SK-N-SH (cell line): ENCODE measurements around the gene IFNGR1. TPM values are rescaled to one million over a fixed set of nuclear protein-coding genes. Genes with fewer than 3 reads are reported as not detected.

ENCODE experiments used
- CTCF ChIA-PET: fragments of 300-600, 350-600 bp; formaldehyde crosslinking; extraction: SDS; loops from one replicate; lab custom pipeline; 2021; lab: Yijun Ruan, JAX
- POLR2A ChIA-PET: fragments of 350-600 bp; sonication (Branson Sonifier 250); formaldehyde crosslinking; extraction: SDS; loops from one replicate; lab custom pipeline; 2020; ENCODE audit warnings: antibody characterized with exemption, inconsistent platforms; lab: Yijun Ruan, JAX
- DNase-seq: peaks from one replicate; pipeline ENCODE4 v3.0.0; 2012
- H2AFZ ChIP-seq: fragments of 200-600 bp; sonication (generic); 2 replicates; pipeline ENCODE4 v1.8.1; 2016; ENCODE audit warnings: antibody characterized with exemption, mild to moderate bottlenecking, low read depth
- H3F3A ChIP-seq: fragments of 200-600 bp; sonication (generic); replicated peaks from 2 replicates; pipeline ENCODE3; 2016; ENCODE audit warnings: antibody characterized with exemption, mild to moderate bottlenecking; ENCODE audit not compliant: insufficient read depth
- H3K27ac ChIP-seq, 2 experiments: fragments of 200-500 bp in 1 of 2; fragments of 200-600 bp in 1 of 2; sonication (Bioruptor generic) in 1 of 2; sonication (generic), shearing (Covaris generic) in 1 of 2; 2 replicates each; pipeline versions ENCODE4 v1.5.1 to v1.6.1; 2014 to 2016; ENCODE audit warnings: low read depth in 2 of 2, inconsistent platforms in 1 of 2, low read length in 1 of 2, mild to moderate bottlenecking in 1 of 2, mixed read lengths in 1 of 2
- H3K27me3 ChIP-seq: fragments of 200-600 bp; sonication (generic), shearing (Covaris generic); 2 replicates; pipeline ENCODE4 v1.6.1; 2016; ENCODE audit warnings: mixed run types; ENCODE audit not compliant: insufficient read depth
- H3K36me3 ChIP-seq, 2 experiments: fragments of 200-500 bp in 1 of 2; fragments of 200-600 bp in 1 of 2; sonication (Bioruptor generic) in 1 of 2; sonication (generic) in 1 of 2; replicated peaks in 1 of 2; 2 replicates each; pipeline versions ENCODE3 to v1.5.1; 2014 to 2016; ENCODE audit warnings: low read length in 1 of 2, mild to moderate bottlenecking in 1 of 2; ENCODE audit not compliant: insufficient read depth in 2 of 2, control insufficient read depth in 1 of 2
- H3K4me1 ChIP-seq, 2 experiments: fragments of 200-500 bp in 1 of 2; fragments of 200-600 bp in 1 of 2; sonication (Bioruptor generic) in 1 of 2; sonication (generic), shearing (Covaris generic) in 1 of 2; 2 replicates each; pipeline versions ENCODE4 v1.5.1 to v1.6.1; 2014 to 2016; ENCODE audit warnings: low read depth in 1 of 2, low read length in 1 of 2, mixed run types in 1 of 2; ENCODE audit not compliant: insufficient read depth in 2 of 2, control insufficient read depth in 1 of 2
- H3K4me2 ChIP-seq: fragments of 200-600 bp; sonication (generic), shearing (Covaris generic); 2 replicates; pipeline ENCODE4 v1.6.1; 2017; ENCODE audit warnings: mixed run types
- H3K4me3 ChIP-seq, 2 experiments: fragments of 200-500 bp in 1 of 2; fragments of 200-600 bp in 1 of 2; sonication (Bioruptor generic) in 1 of 2; sonication (generic), shearing (Covaris generic) in 1 of 2; 2 replicates each; pipeline versions ENCODE4 v1.5.1 to v1.8.1; 2014 to 2016; ENCODE audit warnings: low read depth in 2 of 2, inconsistent platforms in 1 of 2, low read length in 1 of 2, mild to moderate bottlenecking in 1 of 2, mixed read lengths in 1 of 2, moderate library complexity in 1 of 2
- H3K79me2 ChIP-seq: fragments of 200-600 bp; sonication (generic); 2 replicates; pipeline ENCODE4 v1.8.1; 2017; ENCODE audit warnings: mild to moderate bottlenecking; ENCODE audit not compliant: insufficient read depth
- H3K9ac ChIP-seq: fragments of 200-600 bp; sonication (generic); 2 replicates; pipeline ENCODE4 v1.6.1; 2017; ENCODE audit warnings: mixed run types
- H3K9me2 ChIP-seq: fragments of 200-600 bp; sonication (generic); 2 replicates; pipeline ENCODE4 v1.6.1; 2017; ENCODE audit warnings: mixed run types
- H3K9me3 ChIP-seq: fragments of 200-600 bp; sonication (generic); 2 replicates; pipeline ENCODE4 v1.6.1; 2017; ENCODE audit warnings: mixed run types, mild to moderate bottlenecking, moderate library complexity
- H4K20me1 ChIP-seq: fragments of 200-600 bp; sonication (generic); 2 replicates; pipeline ENCODE4 v1.6.1; 2017; ENCODE audit warnings: mild to moderate bottlenecking, mixed run types; ENCODE audit not compliant: insufficient read depth
- ELF1 ChIP-seq: IDR thresholded peaks from 2 replicates; pipeline ENCODE4 v1.4.0; 2012
- FOSL2 ChIP-seq: IDR thresholded peaks from 2 replicates; pipeline ENCODE4 v1.4.0; 2012; ENCODE audit warnings: low read depth, mild to moderate bottlenecking, moderate library complexity, borderline replicate concordance
- FOXM1 ChIP-seq: IDR thresholded peaks from 2 replicates; pipeline ENCODE4 v1.4.0; 2012; ENCODE audit warnings: low read depth, mild to moderate bottlenecking
- GATA2 ChIP-seq: sonication (generic); formaldehyde crosslinking; IDR thresholded peaks from 2 replicates; pipeline ENCODE4 v1.5.0; 2020; ENCODE audit warnings: mild to moderate bottlenecking, missing genetic modification reagents
- MAX ChIP-seq: IDR thresholded peaks from 2 replicates; pipeline ENCODE4 v1.4.0; 2012; ENCODE audit warnings: low read depth
- MEF2A ChIP-seq: IDR thresholded peaks from 2 replicates; pipeline ENCODE4 v1.4.0; 2012; ENCODE audit warnings: low read depth, borderline replicate concordance
- MXI1 ChIP-seq: IDR thresholded peaks from 2 replicates; pipeline ENCODE4 v1.6.1; 2012; ENCODE audit warnings: mild to moderate bottlenecking, low read depth, low read length, improper control_type of control experiment
- NFIC ChIP-seq: IDR thresholded peaks from 2 replicates; pipeline ENCODE4 v1.4.0; 2012; ENCODE audit warnings: borderline replicate concordance
- NRF1 ChIP-seq: IDR thresholded peaks from 2 replicates; pipeline ENCODE4 v1.6.1; 2012; ENCODE audit warnings: low read depth, mild to moderate bottlenecking, low read length
- POLR2AphosphoS5 ChIP-seq: IDR thresholded peaks from 2 replicates; pipeline ENCODE4 v1.6.1; 2012; ENCODE audit warnings: low read depth, low read length
- RFX5 ChIP-seq: IDR thresholded peaks from 2 replicates; pipeline ENCODE4 v1.6.1; 2012; ENCODE audit warnings: mild to moderate bottlenecking, improper control_type of control experiment, low read length
- SMC3 ChIP-seq: IDR thresholded peaks from 2 replicates; pipeline ENCODE4 v1.6.1; 2012; ENCODE audit warnings: low read depth, low read length, improper control_type of control experiment
- TCF12 ChIP-seq: IDR thresholded peaks from 2 replicates; pipeline ENCODE4 v1.4.0; 2012
- TEAD4 ChIP-seq: IDR thresholded peaks from 2 replicates; pipeline ENCODE4 v1.4.0; 2012; ENCODE audit warnings: mild to moderate bottlenecking, borderline replicate concordance; ENCODE audit not compliant: insufficient read depth
- YY1 ChIP-seq: IDR thresholded peaks from 2 replicates; pipeline ENCODE4 v1.4.0; 2012; ENCODE audit warnings: low read depth, mild to moderate bottlenecking
- WGBS: methylation state at CpG from one replicate; pipeline ENCODE4 v1.1.6; 2017; ENCODE audit warnings: low lambda C conversion rate; 5-methylcytosine and 5-hydroxymethylcytosine counted together
- polyA plus RNA-seq, 3 experiments: library from polyadenylated mRNA; depleted of rRNA; stranded (reverse); fragments of >200 nt; gene quantifications; 2 replicates each; pipeline ENCODE4 v1.2.3, GENCODE V29; 2012
- TF ChIP-seq, protein P1 (sequence below): fragments of 200-600 bp; sonication (generic); IDR thresholded peaks from 2 replicates; pipeline ENCODE4 v1.6.1; 2017; ENCODE audit warnings: antibody characterized with exemption, mild to moderate bottlenecking, moderate library complexity
- TF ChIP-seq, protein P2 (sequence below): fragments of 150-350 bp; IDR thresholded peaks from 2 replicates; pipeline ENCODE4 v1.6.1; 2017; ENCODE audit warnings: antibody characterized with exemption, low read length, low read depth, borderline replicate concordance
- TF ChIP-seq, protein P3 (sequence below): IDR thresholded peaks from 2 replicates; pipeline ENCODE4 v1.6.1; 2012; ENCODE audit warnings: mild to moderate bottlenecking, low read depth, low read length, moderate library complexity

The IFNGR1 gene
- polyA plus RNA-seq, 1 of the 3 experiments (the other 2 are of a cell fraction) = 11.5 TPM

DNA sequence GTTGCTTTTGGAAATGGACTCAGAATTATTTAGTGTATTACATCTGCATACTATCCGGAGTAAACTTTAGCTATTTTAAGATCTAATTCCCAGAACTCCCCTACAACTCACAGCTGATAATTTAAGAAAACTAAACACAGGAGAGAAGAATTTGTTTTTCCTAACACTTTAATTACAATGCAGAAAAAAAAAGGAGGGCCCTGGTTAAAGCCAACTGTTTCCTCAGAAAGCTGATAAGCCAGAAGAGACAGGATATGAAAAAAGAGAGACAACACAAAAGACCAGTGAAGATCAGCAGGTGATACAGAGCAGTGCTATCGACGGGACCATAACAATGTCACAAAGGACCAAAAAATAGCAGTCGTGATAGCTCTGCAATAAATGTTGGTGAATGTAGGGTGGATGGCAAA, 5.8 kb downstream of the IFNGR1 start (continued):
- TF ChIP-seq GATA2 (CRISPR knock-in tag) (no peak), ELF1 (no peak)
- TF ChIP-seq, protein P1, sequence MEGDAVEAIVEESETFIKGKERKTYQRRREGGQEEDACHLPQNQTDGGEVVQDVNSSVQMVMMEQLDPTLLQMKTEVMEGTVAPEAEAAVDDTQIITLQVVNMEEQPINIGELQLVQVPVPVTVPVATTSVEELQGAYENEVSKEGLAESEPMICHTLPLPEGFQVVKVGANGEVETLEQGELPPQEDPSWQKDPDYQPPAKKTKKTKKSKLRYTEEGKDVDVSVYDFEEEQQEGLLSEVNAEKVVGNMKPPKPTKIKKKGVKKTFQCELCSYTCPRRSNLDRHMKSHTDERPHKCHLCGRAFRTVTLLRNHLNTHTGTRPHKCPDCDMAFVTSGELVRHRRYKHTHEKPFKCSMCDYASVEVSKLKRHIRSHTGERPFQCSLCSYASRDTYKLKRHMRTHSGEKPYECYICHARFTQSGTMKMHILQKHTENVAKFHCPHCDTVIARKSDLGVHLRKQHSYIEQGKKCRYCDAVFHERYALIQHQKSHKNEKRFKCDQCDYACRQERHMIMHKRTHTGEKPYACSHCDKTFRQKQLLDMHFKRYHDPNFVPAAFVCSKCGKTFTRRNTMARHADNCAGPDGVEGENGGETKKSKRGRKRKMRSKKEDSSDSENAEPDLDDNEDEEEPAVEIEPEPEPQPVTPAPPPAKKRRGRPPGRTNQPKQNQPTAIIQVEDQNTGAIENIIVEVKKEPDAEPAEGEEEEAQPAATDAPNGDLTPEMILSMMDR = no peak

DNA sequence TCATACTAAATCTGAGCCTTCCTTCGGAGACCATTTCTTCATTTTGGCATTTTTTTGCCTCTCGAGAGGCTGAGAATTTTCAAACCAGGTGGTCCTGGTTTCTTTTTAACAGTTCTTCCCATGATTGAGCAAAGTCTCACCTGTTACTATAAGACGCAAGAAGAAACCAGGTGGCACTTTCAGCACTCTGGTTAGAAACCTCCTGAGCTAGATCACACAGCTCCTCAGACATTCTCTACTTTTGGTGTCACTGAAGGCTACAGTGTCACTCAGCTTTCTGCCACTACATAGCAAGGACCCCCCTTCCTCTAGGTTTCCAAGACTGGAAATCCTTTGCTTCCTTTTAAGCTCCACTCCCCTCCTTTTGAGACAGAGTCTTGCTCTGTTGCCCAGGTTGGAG, 7.3 kb downstream of the IFNGR1 start:
- Histone ChIP-seq H4K20me1 (peaks cover 13% of the 10 kb centered on the region), H3K4me1 (peaks cover 0 to 7% of the 10 kb centered on the region in 2 experiments; a peak in 2 of 4 replicates), H2AFZ (no peak overlapping the region), H3K27me3 (no peaks in the 10 kb centered on the region), H3F3A (no peaks in the 10 kb centered on the region), H3K79me2 (peaks cover 75% of the 10 kb centered on the region), H3K9ac (no peak overlapping the region), H3K4me3 (no peak overlapping the region), H3K36me3 (peaks cover 0 to 3% of the 10 kb centered on the region in 2 experiments), H3K9me2 (no peaks in the 10 kb centered on the region), H3K9me3 (no peaks in the 10 kb centered on the region), H3K27ac (no peak overlapping the region), H3K4me2 (no peak overlapping the region)
- POLR2A ChIA-PET = no interaction called here
- TF ChIP-seq GATA2 (CRISPR knock-in tag) (no peak), NRF1 (no peak), MEF2A (no peak), YY1 (no peak), POLR2AphosphoS5 (no peak), TCF12 (no peak), ELF1 (no peak), FOXM1 (no peak), SMC3 (no peak), TEAD4 (no peak)
- TF ChIP-seq, protein P2, sequence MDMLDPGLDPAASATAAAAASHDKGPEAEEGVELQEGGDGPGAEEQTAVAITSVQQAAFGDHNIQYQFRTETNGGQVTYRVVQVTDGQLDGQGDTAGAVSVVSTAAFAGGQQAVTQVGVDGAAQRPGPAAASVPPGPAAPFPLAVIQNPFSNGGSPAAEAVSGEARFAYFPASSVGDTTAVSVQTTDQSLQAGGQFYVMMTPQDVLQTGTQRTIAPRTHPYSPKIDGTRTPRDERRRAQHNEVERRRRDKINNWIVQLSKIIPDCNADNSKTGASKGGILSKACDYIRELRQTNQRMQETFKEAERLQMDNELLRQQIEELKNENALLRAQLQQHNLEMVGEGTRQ = no peak
- CTCF ChIA-PET = no interaction called here
- 98% methylated on average over 3 of the region's 3 CpGs for WGBS
- no peak for DNase-seq

DNA sequence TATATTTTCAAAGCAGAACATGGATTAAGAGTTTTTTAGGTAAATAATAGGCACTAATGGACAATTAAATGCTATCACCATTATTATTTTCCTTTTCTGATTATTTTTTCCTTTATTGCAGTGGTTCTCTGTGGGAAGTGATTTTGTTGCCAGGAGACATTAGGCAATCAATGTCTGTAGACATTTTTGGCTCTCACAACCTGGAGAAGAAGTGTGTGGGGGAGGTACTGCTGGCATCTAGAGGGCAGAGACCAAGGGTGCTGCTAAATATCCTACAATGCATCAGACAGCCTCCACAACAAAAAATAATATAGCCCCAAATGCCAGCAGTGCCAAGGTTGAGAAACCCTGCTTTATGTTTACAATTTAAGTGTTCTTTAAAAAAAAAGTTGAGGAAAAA, 8.3 kb downstream of the IFNGR1 start:
- ChIA-PET POLR2A (no interaction called here), CTCF (no interaction called here)
- no peak overlapping the region for H3K27ac ChIP-seq
- peaks cover 6 to 10% of the 10 kb centered on the region in 2 experiments for H3K36me3 ChIP-seq
- no peak overlapping the region for H3K4me3 ChIP-seq
- peaks cover 66% of the 10 kb centered on the region for H3K79me2 ChIP-seq
- DNase-seq = no peak
- no peaks in the 10 kb centered on the region for H3K9me3 ChIP-seq
- H4K20me1 ChIP-seq = peaks cover 13% of the 10 kb centered on the region
- H2AFZ ChIP-seq = no peak overlapping the region
- no peak overlapping the region for H3K9ac ChIP-seq
- H3K27me3 ChIP-seq = no peaks in the 10 kb centered on the region
- peaks cover 4% of the 10 kb centered on the region for H3F3A ChIP-seq
- H3K4me2 ChIP-seq = no peak overlapping the region
- H3K9me2 ChIP-seq = no peaks in the 10 kb centered on the region
- peaks cover 0 to 4% of the 10 kb centered on the region in 2 experiments; a peak in 2 of 4 replicates for H3K4me1 ChIP-seq
- TF ChIP-seq FOXM1 = no peak
- TF ChIP-seq RFX5 = no peak
- no peak for TF ChIP-seq MXI1
- no peak for TF ChIP-seq FOSL2
- TF ChIP-seq, protein P1 = no peak
- TF ChIP-seq SMC3 = no peak
- no peak for TF ChIP-seq MAX
- no peak for TF ChIP-seq NFIC
- TF ChIP-seq, protein P3, sequence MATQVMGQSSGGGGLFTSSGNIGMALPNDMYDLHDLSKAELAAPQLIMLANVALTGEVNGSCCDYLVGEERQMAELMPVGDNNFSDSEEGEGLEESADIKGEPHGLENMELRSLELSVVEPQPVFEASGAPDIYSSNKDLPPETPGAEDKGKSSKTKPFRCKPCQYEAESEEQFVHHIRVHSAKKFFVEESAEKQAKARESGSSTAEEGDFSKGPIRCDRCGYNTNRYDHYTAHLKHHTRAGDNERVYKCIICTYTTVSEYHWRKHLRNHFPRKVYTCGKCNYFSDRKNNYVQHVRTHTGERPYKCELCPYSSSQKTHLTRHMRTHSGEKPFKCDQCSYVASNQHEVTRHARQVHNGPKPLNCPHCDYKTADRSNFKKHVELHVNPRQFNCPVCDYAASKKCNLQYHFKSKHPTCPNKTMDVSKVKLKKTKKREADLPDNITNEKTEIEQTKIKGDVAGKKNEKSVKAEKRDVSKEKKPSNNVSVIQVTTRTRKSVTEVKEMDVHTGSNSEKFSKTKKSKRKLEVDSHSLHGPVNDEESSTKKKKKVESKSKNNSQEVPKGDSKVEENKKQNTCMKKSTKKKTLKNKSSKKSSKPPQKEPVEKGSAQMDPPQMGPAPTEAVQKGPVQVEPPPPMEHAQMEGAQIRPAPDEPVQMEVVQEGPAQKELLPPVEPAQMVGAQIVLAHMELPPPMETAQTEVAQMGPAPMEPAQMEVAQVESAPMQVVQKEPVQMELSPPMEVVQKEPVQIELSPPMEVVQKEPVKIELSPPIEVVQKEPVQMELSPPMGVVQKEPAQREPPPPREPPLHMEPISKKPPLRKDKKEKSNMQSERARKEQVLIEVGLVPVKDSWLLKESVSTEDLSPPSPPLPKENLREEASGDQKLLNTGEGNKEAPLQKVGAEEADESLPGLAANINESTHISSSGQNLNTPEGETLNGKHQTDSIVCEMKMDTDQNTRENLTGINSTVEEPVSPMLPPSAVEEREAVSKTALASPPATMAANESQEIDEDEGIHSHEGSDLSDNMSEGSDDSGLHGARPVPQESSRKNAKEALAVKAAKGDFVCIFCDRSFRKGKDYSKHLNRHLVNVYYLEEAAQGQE = no peak
